ENCODE data around the gene PRR18.
"Not testable (repeated sequence)": the region's sequence is repeated elsewhere in the genome, so short reads cannot be mapped to it uniquely, and the experiment has no call there.

Gene PRR18

DNA sequence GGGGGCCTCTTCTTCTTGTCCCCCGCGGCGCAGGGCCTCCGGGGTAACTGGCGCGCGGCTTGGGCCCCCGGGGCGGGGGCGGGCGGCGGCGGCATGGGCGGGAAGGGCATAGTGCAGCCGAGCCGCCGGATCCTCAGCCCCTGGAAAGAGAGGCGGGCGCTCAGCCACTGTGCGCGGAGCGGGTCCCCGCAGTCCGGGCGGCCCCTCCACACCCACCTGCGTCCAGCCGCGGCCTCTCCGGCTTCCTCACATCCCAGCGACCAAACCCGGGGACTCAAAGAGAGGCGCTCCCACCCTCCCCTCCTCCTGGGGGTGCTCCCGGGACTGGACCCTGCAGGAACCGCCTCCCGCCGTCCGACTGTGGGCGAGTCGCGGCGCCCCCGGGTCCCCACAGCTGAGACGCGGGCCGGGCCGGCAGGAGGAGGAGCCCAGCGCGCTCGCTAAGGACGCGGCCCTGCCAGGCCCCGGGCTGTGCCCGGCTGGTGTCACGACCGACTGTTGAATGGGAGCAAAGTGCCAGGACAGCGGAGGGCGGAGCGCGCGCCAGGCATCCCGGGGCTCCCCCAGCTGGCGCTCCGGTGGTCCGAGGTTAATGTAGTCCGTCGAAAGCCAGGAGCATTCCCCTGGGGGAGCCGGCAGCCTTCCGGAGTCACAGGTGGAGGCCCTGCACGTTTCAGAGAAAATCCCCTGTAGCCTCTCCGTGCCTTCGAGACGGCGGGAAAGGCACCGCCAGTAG is at the start of gene PRR18:
TSS of gene PRR18 (minus strand) at position 360 of the 736 bp plus-strand sequence. CDS start at position 110, 250 bp downstream.
- peak within 1 kb of the TSS; percentile 28 for H3K4me3 ChIP-seq (ENCODE audit: low read depth, low read length)

DNA sequence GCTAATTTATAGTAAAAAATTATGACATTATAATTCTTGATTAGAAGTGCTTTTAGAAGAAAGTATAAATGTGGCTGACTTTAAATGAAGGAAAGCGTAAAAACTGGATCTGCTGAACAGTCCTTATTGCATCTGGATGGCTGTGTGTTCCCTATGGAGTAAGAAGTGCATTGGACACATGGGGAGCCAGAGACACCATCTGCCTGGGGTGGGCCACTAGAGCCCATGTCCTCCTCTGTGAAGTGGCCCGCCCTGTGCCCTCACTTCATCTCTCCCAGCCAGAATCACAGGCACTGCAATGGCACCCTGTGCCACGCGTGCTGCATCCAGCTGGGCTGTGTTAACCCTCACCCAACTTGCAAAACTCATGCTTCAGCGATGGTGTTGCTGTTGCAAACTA is 47.4 kb upstream of the PRR18 start:
- H3K4me3 ChIP-seq (ENCODE audit: low read depth, low read length) = no peak overlapping the region

- no peak overlapping the region for H3K4me3 ChIP-seq (ENCODE audit: low read depth, low read length)
These were observed 46.8 kb upstream of the PRR18 start for GRCh38 chr6:166354965-166355364.

DNA sequence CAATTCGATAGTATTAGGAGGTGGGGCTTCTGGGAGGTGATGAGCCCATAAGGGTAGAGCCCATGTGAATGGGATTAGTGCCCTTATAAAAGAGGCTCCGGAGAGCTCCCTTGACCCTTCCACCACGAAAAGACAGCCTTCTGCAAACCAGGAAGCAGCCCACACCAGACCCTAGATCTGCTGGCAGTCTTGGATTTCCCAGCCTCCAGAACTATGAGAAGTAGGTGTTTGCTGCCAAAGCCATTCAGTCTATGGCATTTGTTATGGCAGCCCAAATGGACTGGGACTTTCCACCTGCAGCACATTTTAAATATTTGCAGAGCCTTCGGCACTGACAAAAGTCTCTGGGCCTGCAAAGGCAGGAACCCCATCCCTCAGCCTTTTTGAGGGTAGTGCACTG is 46.0 kb upstream of the PRR18 start:
- no peak overlapping the region for H3K4me3 ChIP-seq (ENCODE audit: low read depth, low read length)

- H3K4me3 ChIP-seq (ENCODE audit: low read depth, low read length) = no peak overlapping the region
These were observed 45.3 kb upstream of the PRR18 start for GRCh38 chr6:166353507-166353906.

GRCh38 chr6:166352923-166353322 is 44.7 kb upstream of the PRR18 start:
- H3K4me3 ChIP-seq (ENCODE audit: low read depth, low read length) = no peak overlapping the region

- H3K4me3 ChIP-seq (ENCODE audit: low read depth, low read length) = no peak overlapping the region
These were observed 43.6 kb upstream of the PRR18 start for GRCh38 chr6:166351715-166352285.

DNA sequence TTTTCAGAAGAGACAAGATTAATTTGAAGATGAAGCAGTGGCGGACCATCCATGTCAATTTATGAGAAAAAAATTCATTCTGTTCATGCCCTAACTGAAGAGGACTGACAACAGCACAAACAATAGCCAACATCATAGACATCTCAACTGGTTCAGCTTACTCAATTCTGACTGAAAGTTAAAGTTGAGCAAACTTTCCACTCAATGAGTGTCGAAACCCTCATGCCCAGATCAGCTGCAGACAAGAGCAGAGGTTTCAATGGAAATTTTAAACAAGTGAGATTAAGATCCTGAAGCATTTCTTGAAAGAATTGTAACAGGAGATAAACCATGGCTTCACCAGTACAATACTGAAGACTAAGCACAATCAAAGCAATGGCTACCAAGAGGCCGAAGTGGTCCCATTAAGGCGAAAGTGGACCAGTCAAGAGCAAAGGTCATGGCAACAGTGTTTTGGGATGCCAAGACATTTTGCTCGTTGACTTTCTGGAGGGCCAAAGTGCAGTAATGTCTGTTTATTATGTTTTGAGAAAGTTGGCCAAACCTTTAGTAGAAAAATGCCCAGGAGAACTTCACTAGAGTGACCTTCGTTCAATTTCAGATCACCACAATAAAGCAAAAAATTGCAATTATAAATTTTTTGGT is 40.2 kb upstream of the PRR18 start:
- no peak overlapping the region for H3K4me3 ChIP-seq (ENCODE audit: low read depth, low read length)

DNA sequence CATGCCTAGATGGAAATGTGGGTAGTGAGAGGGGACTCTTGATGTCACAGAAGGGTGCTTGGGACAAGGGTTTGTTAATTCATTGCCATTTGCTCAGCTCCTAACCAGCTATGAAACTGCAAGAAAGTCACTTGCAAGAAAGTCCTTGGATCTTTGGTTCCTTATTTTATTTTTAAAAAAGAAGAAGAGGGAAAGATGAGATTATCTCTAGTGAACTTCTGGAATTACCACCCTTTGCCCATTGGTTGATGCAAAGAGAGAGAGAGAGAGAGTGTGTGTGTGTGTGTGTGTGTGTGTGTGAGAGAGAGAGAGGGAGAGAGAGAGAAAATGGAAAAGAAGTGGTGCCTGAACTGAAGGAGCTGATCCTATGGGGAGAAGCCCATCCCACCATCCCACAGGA is 38.8 kb upstream of the PRR18 start:
- H3K4me3 ChIP-seq (ENCODE audit: low read depth, low read length) = no peak overlapping the region

- H3K4me3 ChIP-seq (ENCODE audit: low read depth, low read length) = no peak overlapping the region
These were observed 38.3 kb upstream of the PRR18 start for GRCh38 chr6:166346449-166346848.

DNA sequence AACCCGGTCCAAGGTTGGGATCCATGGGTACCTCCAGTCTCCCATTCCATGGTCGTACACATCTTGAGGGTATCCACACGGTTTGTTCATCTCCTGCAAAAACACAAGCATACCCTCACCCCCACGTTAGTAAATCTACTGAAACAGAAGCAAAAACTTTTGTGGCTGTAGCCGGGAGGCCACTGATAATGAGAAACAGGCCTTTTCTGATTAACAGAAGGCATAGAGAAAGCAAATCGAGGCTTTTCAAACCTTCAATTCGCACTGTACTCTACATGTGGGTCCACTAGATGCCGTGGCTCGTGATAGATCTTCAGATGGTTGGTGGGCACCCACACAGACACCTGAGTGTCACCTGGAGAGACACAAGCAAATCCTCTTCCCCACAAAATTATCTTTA is 37.5 kb upstream of the PRR18 start:
- not testable (repeated sequence) for H3K4me3 ChIP-seq (ENCODE audit: low read depth, low read length)

DNA sequence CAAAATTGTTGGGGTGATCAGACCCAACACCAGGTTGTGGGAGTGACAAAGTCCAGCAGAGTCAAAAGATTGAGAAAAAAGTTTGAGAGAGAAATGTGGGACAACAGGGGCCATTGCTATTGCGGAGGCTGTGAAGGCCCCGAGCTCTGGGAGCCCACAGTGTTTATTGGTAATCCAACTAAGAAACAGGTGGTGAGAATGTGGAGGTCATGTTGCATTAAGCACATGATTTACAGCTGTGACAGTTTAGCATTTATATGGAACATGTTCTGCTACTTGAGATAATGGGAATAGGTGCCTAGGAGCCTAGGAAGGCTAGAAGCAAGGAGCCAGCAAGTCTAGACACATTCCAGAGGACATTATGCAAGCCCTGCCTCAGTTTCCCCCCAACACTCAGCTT is 36.7 kb upstream of the PRR18 start:
- H3K4me3 ChIP-seq (ENCODE audit: low read depth, low read length) = not testable (repeated sequence)

DNA sequence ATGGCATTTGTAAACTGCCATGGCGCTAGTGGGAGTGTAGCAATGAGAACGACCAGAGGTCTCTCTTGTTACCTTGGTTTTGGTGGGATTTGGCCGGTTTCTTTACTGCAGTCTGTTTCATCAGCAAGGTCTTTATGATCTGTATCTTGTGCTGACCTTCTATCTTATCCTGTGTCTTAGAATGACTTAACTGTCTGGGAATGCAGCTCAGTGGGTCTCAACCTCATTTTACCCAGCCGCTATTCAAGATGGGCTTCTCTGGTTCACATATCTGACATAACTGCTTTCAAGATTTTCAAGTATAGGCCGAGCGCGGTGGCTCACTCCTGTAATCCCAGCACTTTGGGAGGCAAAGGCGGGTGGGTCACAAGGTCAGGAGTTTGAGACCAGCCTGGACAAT is 36.0 kb upstream of the PRR18 start:
- no peak overlapping the region for H3K4me3 ChIP-seq (ENCODE audit: low read depth, low read length)

- peak overlapping the region; percentile 76 for H3K4me3 ChIP-seq (ENCODE audit: low read depth, low read length)
These were observed 34.9 kb upstream of the PRR18 start for GRCh38 chr6:166343150-166343487.

GRCh38 chr6:166342349-166343149 is 34.4 kb upstream of the PRR18 start, which contains the start of gene SFT2D1:
SFT2D1 (minus strand) TSS chr6:166342545; CDS start chr6:166342481, 64 bp downstream.
- peak within 1 kb of the TSS; percentile 76 for H3K4me3 ChIP-seq (ENCODE audit: low read depth, low read length)

- H3K4me3 ChIP-seq (ENCODE audit: low read depth, low read length) = peak overlapping the region; percentile 76
These were observed 33.8 kb upstream of the PRR18 start for GRCh38 chr6:166341977-166342348.

- H3K4me3 ChIP-seq (ENCODE audit: low read depth, low read length) = peak overlapping the region; percentile 76
These were observed 33.3 kb upstream of the PRR18 start for GRCh38 chr6:166341464-166341863.

- no peak overlapping the region for H3K4me3 ChIP-seq (ENCODE audit: low read depth, low read length)
These were observed 30.7 kb upstream of the PRR18 start for GRCh38 chr6:166338854-166339253.

DNA sequence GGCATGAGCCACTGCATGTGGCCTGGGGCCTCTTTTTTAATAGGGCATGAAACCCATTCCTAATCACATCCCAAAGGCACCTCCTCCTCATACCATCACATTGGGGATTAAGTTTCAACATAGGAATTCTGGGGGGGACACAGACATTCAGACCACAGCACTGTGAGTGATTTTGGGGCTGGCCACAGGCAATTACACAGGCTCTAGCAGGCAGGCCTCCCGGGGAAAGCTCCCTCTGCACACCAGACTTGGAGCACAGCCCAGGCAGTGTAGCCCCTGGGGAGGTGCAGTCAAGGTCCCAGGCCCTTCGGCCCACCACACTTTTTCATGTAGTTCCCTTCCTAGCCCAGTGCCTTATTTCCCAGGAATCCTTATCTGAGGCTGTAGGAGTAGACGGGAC is 28.7 kb upstream of the PRR18 start:
- no peak overlapping the region for H3K4me3 ChIP-seq (ENCODE audit: low read depth, low read length)

GRCh38 chr6:166335378-166336302 is 27.4 kb upstream of the PRR18 start:
- no peak overlapping the region for H3K4me3 ChIP-seq (ENCODE audit: low read depth, low read length)
